ENCODE measurements around the gene ECD. TPM values are rescaled to one million over a fixed set of nuclear protein-coding genes. Genes with fewer than 3 reads are reported as not detected.

ECD gene
- total RNA-seq, 3 donors from 2014 or later (not counting 1 experiment from before 2014, with no cell fraction given): 48.4 to 53.6 (median 52.1) TPM

GRCh38 chr10:73141603-73142002 lies 26.2 kb downstream of the ECD start:
- Mint-ChIP-seq H3K4me1 (peaks cover 0 to 5% of the 10 kb centered on the region in 2 donors), H3K36me3 (peaks cover 25% of the 10 kb centered on the region), H3K4me3 (no peak overlapping the region), H3K27me3 (ENCODE audit: low read depth in 2 of 2) (no peaks in the 10 kb centered on the region), H3K27ac (no peak overlapping the region), H3K9me3 (no peaks in the 10 kb centered on the region)
- Histone ChIP-seq H3K36me3 (ENCODE audit: control insufficient read depth, insufficient read depth, low read length) (peaks cover 70% of the 10 kb centered on the region), H3K4me3 (ENCODE audit: low read length) (no peak overlapping the region), H3K27ac (ENCODE audit: low read length) (no peak overlapping the region), H3K27me3 (ENCODE audit: control insufficient read depth, insufficient read depth, low read length) (no peaks in the 10 kb centered on the region), H3K9me3 (ENCODE audit: control insufficient read depth, insufficient read depth, low read length) (no peaks in the 10 kb centered on the region), H3K4me1 (ENCODE audit: control insufficient read depth, insufficient read depth, low read length) (no peaks in the 10 kb centered on the region)
- TF ChIP-seq, protein P1, sequence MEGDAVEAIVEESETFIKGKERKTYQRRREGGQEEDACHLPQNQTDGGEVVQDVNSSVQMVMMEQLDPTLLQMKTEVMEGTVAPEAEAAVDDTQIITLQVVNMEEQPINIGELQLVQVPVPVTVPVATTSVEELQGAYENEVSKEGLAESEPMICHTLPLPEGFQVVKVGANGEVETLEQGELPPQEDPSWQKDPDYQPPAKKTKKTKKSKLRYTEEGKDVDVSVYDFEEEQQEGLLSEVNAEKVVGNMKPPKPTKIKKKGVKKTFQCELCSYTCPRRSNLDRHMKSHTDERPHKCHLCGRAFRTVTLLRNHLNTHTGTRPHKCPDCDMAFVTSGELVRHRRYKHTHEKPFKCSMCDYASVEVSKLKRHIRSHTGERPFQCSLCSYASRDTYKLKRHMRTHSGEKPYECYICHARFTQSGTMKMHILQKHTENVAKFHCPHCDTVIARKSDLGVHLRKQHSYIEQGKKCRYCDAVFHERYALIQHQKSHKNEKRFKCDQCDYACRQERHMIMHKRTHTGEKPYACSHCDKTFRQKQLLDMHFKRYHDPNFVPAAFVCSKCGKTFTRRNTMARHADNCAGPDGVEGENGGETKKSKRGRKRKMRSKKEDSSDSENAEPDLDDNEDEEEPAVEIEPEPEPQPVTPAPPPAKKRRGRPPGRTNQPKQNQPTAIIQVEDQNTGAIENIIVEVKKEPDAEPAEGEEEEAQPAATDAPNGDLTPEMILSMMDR (IDR thresholded peaks at IDR 0.05): no peak
- intact Hi-C loops (cut with micrococcal nuclease): no loop called here
- WGBS (ENCODE audit: insufficient coverage): 96% methylated on average over 2 of the region's 3 CpGs
- DNase-seq (no peak), ATAC-seq (no peak)

- no peak for DNase-seq
- ATAC-seq: no peak
- H3K4me1 Mint-ChIP-seq: peaks cover 0 to 5% of the 10 kb centered on the region in 2 donors
- no peak overlapping the region for H3K27ac Mint-ChIP-seq
- no peak overlapping the region for H3K4me3 Mint-ChIP-seq
- Histone ChIP-seq H3K9me3 (ENCODE audit: control insufficient read depth, insufficient read depth, low read length) (no peaks in the 10 kb centered on the region), H3K27ac (ENCODE audit: low read length) (no peak overlapping the region), H3K4me1 (ENCODE audit: control insufficient read depth, insufficient read depth, low read length) (no peaks in the 10 kb centered on the region), H3K4me3 (ENCODE audit: low read length) (no peak overlapping the region), H3K27me3 (ENCODE audit: control insufficient read depth, insufficient read depth, low read length) (no peaks in the 10 kb centered on the region), H3K36me3 (ENCODE audit: control insufficient read depth, insufficient read depth, low read length) (peaks cover 71% of the 10 kb centered on the region)
- 94% methylated on average over 1 of the region's 2 CpGs for WGBS (ENCODE audit: insufficient coverage)
- peaks cover 27% of the 10 kb centered on the region for H3K36me3 Mint-ChIP-seq
- no peaks in the 10 kb centered on the region for H3K27me3 Mint-ChIP-seq (ENCODE audit: low read depth in 2 of 2)
- H3K9me3 Mint-ChIP-seq: no peaks in the 10 kb centered on the region
- TF ChIP-seq, protein P1 (IDR thresholded peaks at IDR 0.05): no peak
- intact Hi-C loops (cut with micrococcal nuclease): no loop called here
Measured at GRCh38 chr10:73139251-73139650, 28.6 kb downstream of the ECD start.

DNA sequence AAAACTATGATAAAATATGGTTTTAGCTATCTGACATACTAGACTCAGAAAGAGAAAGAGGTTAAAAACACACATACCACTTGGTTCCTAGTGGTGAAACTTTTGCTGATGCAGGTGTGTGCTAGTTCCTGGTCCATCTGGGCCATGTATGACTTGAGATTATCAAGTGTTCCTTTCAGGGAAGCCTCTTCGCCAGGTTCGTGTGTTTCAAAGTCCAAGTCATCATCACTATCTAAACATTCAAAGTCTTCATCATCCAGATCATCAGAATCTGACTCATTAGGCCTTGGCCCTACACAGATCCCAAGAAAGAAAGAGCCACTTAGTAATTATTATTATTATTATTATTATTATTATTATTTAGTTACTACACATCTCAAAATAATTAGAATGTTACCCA lies 31.2 kb downstream of the ECD start:
- no peak for DNase-seq
- whole genome bisulfite sequencing (ENCODE audit: insufficient coverage): 96% methylated on average over 2 of the region's 2 CpGs
- no peaks in the 10 kb centered on the region for H3K9me3 ChIP-seq (ENCODE audit: control insufficient read depth, insufficient read depth, low read length)
- H3K9me3 Mint-ChIP-seq: no peaks in the 10 kb centered on the region
- no peaks in the 10 kb centered on the region for H3K27me3 Mint-ChIP-seq (ENCODE audit: low read depth in 2 of 2)
- intact Hi-C loops (cut with micrococcal nuclease): no loop called here
- no peaks in the 10 kb centered on the region for H3K4me1 Mint-ChIP-seq
- TF ChIP-seq, protein P1 (IDR thresholded peaks at IDR 0.05): no peak
- H3K4me3 ChIP-seq (ENCODE audit: low read length): no peak overlapping the region
- H3K27ac Mint-ChIP-seq: no peak overlapping the region
- no peak overlapping the region for H3K27ac ChIP-seq (ENCODE audit: low read length)
- H3K36me3 Mint-ChIP-seq: peaks cover 25% of the 10 kb centered on the region
- H3K4me3 Mint-ChIP-seq: no peak overlapping the region
- ATAC-seq: no peak
- peaks cover 74% of the 10 kb centered on the region for H3K36me3 ChIP-seq (ENCODE audit: control insufficient read depth, insufficient read depth, low read length)
- no peaks in the 10 kb centered on the region for H3K27me3 ChIP-seq (ENCODE audit: control insufficient read depth, insufficient read depth, low read length)
- H3K4me1 ChIP-seq (ENCODE audit: control insufficient read depth, insufficient read depth, low read length): no peaks in the 10 kb centered on the region

GRCh38 chr10:73134727-73135126 lies 33.1 kb downstream of the ECD start:
- intact Hi-C loops (cut with micrococcal nuclease): no loop called here
- Histone ChIP-seq H3K27me3 (ENCODE audit: control insufficient read depth, insufficient read depth, low read length) (no peaks in the 10 kb centered on the region), H3K36me3 (ENCODE audit: control insufficient read depth, insufficient read depth, low read length) (peaks cover 78% of the 10 kb centered on the region), H3K27ac (ENCODE audit: low read length) (no peak overlapping the region), H3K4me3 (ENCODE audit: low read length) (no peak overlapping the region), H3K9me3 (ENCODE audit: control insufficient read depth, insufficient read depth, low read length) (no peaks in the 10 kb centered on the region), H3K4me1 (ENCODE audit: control insufficient read depth, insufficient read depth, low read length) (no peaks in the 10 kb centered on the region)
- WGBS (ENCODE audit: insufficient coverage): 100% methylated on average over 2 of the region's 3 CpGs
- Mint-ChIP-seq H3K4me3 (no peak overlapping the region), H3K27me3 (ENCODE audit: low read depth in 2 of 2) (no peaks in the 10 kb centered on the region), H3K4me1 (no peaks in the 10 kb centered on the region), H3K9me3 (no peaks in the 10 kb centered on the region), H3K36me3 (peaks cover 26% of the 10 kb centered on the region), H3K27ac (no peak overlapping the region)
- ATAC-seq (no peak), DNase-seq (no peak)
- TF ChIP-seq, protein P1 (IDR thresholded peaks at IDR 0.05): no peak

Measured in natural killer cell (primary cell).